ENCODE measurements around the gene GABRB3.

Gene GABRB3

GRCh38 chr15:26711445-26711844 is 61.4 kb downstream of the GABRB3 start:
- H3K4me2 ChIP-seq (ENCODE audit: low read length), result no peak overlapping the region
- TF ChIP-seq CTCF (IDR thresholded peaks at IDR 0.05), result no peak
- H3K4me3 ChIP-seq (ENCODE audit: low read depth, low read length), result no peak overlapping the region
- no peaks in the 10 kb centered on the region for H3K4me1 ChIP-seq
- no peak overlapping the region for H3K9ac ChIP-seq
- no peak overlapping the region for H2AFZ ChIP-seq
- H3K27ac ChIP-seq, result no peak overlapping the region
- H3K79me2 ChIP-seq, result no peaks in the 10 kb centered on the region
- H3K36me3 ChIP-seq (ENCODE audit: control insufficient read depth, insufficient read depth, low read length), result no peaks in the 10 kb centered on the region
- H3K9me3 ChIP-seq (ENCODE audit: control insufficient read depth, low read length), result no peaks in the 10 kb centered on the region
- H3K27me3 ChIP-seq (ENCODE audit: control insufficient read depth, insufficient read depth, low read length), result no peaks in the 10 kb centered on the region

- H3K9ac ChIP-seq, result no peak overlapping the region
- H3K4me3 ChIP-seq (ENCODE audit: low read depth, low read length), result no peak overlapping the region
- H3K4me2 ChIP-seq (ENCODE audit: low read length), result no peak overlapping the region
- no peaks in the 10 kb centered on the region for H3K9me3 ChIP-seq (ENCODE audit: control insufficient read depth, low read length)
- H3K79me2 ChIP-seq, result no peaks in the 10 kb centered on the region
- no peaks in the 10 kb centered on the region for H3K4me1 ChIP-seq
- no peak overlapping the region for H2AFZ ChIP-seq
- no peak overlapping the region for H3K27ac ChIP-seq
- no peak for TF ChIP-seq CTCF (IDR thresholded peaks at IDR 0.05)
- no peaks in the 10 kb centered on the region for H3K27me3 ChIP-seq (ENCODE audit: control insufficient read depth, insufficient read depth, low read length)
- H3K36me3 ChIP-seq (ENCODE audit: control insufficient read depth, insufficient read depth, low read length), result no peaks in the 10 kb centered on the region
Measured at GRCh38 chr15:26702381-26702780, 70.5 kb downstream of the GABRB3 start.

- H3K9me3 ChIP-seq (ENCODE audit: control insufficient read depth, low read length), result no peaks in the 10 kb centered on the region
- H3K9ac ChIP-seq, result no peak overlapping the region
- no peak for TF ChIP-seq CTCF (IDR thresholded peaks at IDR 0.05)
- no peak overlapping the region for H2AFZ ChIP-seq
- H3K79me2 ChIP-seq, result no peaks in the 10 kb centered on the region
- no peak overlapping the region for H3K4me3 ChIP-seq (ENCODE audit: low read depth, low read length)
- no peak overlapping the region for H3K4me2 ChIP-seq (ENCODE audit: low read length)
- no peaks in the 10 kb centered on the region for H3K27me3 ChIP-seq (ENCODE audit: control insufficient read depth, insufficient read depth, low read length)
- no peak overlapping the region for H3K27ac ChIP-seq
- no peaks in the 10 kb centered on the region for H3K36me3 ChIP-seq (ENCODE audit: control insufficient read depth, insufficient read depth, low read length)
- H3K4me1 ChIP-seq, result no peaks in the 10 kb centered on the region
Measured at GRCh38 chr15:26698555-26698954, 74.3 kb downstream of the GABRB3 start.

- no peak overlapping the region for H2AFZ ChIP-seq
- H3K27ac ChIP-seq, result no peak overlapping the region
- H3K79me2 ChIP-seq, result no peaks in the 10 kb centered on the region
- no peak overlapping the region for H3K9ac ChIP-seq
- H3K36me3 ChIP-seq (ENCODE audit: control insufficient read depth, insufficient read depth, low read length), result no peaks in the 10 kb centered on the region
- H3K4me3 ChIP-seq (ENCODE audit: low read depth, low read length), result no peak overlapping the region
- H3K4me1 ChIP-seq, result no peaks in the 10 kb centered on the region
- H3K4me2 ChIP-seq (ENCODE audit: low read length), result no peak overlapping the region
- no peaks in the 10 kb centered on the region for H3K9me3 ChIP-seq (ENCODE audit: control insufficient read depth, low read length)
- no peaks in the 10 kb centered on the region for H3K27me3 ChIP-seq (ENCODE audit: control insufficient read depth, insufficient read depth, low read length)
- no peak for TF ChIP-seq CTCF (IDR thresholded peaks at IDR 0.05)
Measured at GRCh38 chr15:26697913-26698312, 75.0 kb downstream of the GABRB3 start.

- no peak overlapping the region for H3K27ac ChIP-seq
- no peak overlapping the region for H3K4me3 ChIP-seq (ENCODE audit: low read depth, low read length)
- no peak overlapping the region for H2AFZ ChIP-seq
- no peaks in the 10 kb centered on the region for H3K4me1 ChIP-seq
- no peaks in the 10 kb centered on the region for H3K36me3 ChIP-seq (ENCODE audit: control insufficient read depth, insufficient read depth, low read length)
- no peaks in the 10 kb centered on the region for H3K79me2 ChIP-seq
- no peaks in the 10 kb centered on the region for H3K9me3 ChIP-seq (ENCODE audit: control insufficient read depth, low read length)
- H3K4me2 ChIP-seq (ENCODE audit: low read length), result no peak overlapping the region
- TF ChIP-seq CTCF (IDR thresholded peaks at IDR 0.05), result no peak
- no peaks in the 10 kb centered on the region for H3K27me3 ChIP-seq (ENCODE audit: control insufficient read depth, insufficient read depth, low read length)
- H3K9ac ChIP-seq, result no peak overlapping the region
Measured at GRCh38 chr15:26691249-26691648, 81.6 kb downstream of the GABRB3 start.
